ENCODE data around the gene HPSE2.

The HPSE2 gene

GRCh38 chr10:98433371-98433770, 802.3 kb downstream of the HPSE2 start:
- Histone ChIP-seq H3K18ac (ENCODE audit: low read length) (no peak overlapping the region), H3K27ac (ENCODE audit: low read depth, low read length) (no peak overlapping the region), H2AK5ac (ENCODE audit: low read length) (no peak overlapping the region), H2BK15ac (replicated peaks; ENCODE audit: low read depth) (no peak overlapping the region), H4K5ac (ENCODE audit: low read length) (no peak overlapping the region), H3K9ac (ENCODE audit: low read length) (no peak overlapping the region), H3K79me1 (ENCODE audit: low read length) (no peaks in the 10 kb centered on the region), H4K8ac (ENCODE audit: low read depth, low read length) (no peak overlapping the region), H2BK120ac (ENCODE audit: low read depth, low read length) (no peak overlapping the region), H3K23ac (ENCODE audit: low read length) (no peak overlapping the region), H3K79me2 (ENCODE audit: control insufficient read depth, insufficient read depth, low read length) (no peaks in the 10 kb centered on the region), H2BK5ac (ENCODE audit: low read length) (no peak overlapping the region), H3K4ac (ENCODE audit: low read depth, low read length) (no peak overlapping the region), H3K27me3 (ENCODE audit: insufficient read depth, low read length, poor library complexity) (no peaks in the 10 kb centered on the region), H3K4me3 (ENCODE audit: low read length) (no peak overlapping the region), H3K4me1 (ENCODE audit: control insufficient read depth, low read depth, low read length) (no peaks in the 10 kb centered on the region), H3K36me3 (ENCODE audit: control insufficient read depth, insufficient read depth, low read length) (peaks cover 9% of the 10 kb centered on the region), H3K4me2 (ENCODE audit: low read length) (no peak overlapping the region), H3K56ac (ENCODE audit: low read length) (no peak overlapping the region)
- no peak for DNase-seq
- no CpG with 5 or more reads among the region's 1 CpG for WGBS (ENCODE audit: extremely low coverage, insufficient coverage, low lambda C conversion rate)

- H3K23ac ChIP-seq (ENCODE audit: low read length), result no peak overlapping the region
- no peak overlapping the region for H2BK5ac ChIP-seq (ENCODE audit: low read length)
- H4K5ac ChIP-seq (ENCODE audit: low read length), result no peak overlapping the region
- WGBS (ENCODE audit: extremely low coverage, insufficient coverage, low lambda C conversion rate), result no CpG with 5 or more reads among the region's 1 CpG
- no peaks in the 10 kb centered on the region for H3K27me3 ChIP-seq (ENCODE audit: insufficient read depth, low read length, poor library complexity)
- peaks cover 9% of the 10 kb centered on the region for H3K36me3 ChIP-seq (ENCODE audit: control insufficient read depth, insufficient read depth, low read length)
- no peak overlapping the region for H4K8ac ChIP-seq (ENCODE audit: low read depth, low read length)
- H3K4me1 ChIP-seq (ENCODE audit: control insufficient read depth, low read depth, low read length), result no peaks in the 10 kb centered on the region
- H2AK5ac ChIP-seq (ENCODE audit: low read length), result no peak overlapping the region
- H3K4ac ChIP-seq (ENCODE audit: low read depth, low read length), result no peak overlapping the region
- no peak overlapping the region for H3K56ac ChIP-seq (ENCODE audit: low read length)
- no peak overlapping the region for H2BK120ac ChIP-seq (ENCODE audit: low read depth, low read length)
- no peak overlapping the region for H2BK15ac ChIP-seq (replicated peaks; ENCODE audit: low read depth)
- H3K79me1 ChIP-seq (ENCODE audit: low read length), result no peaks in the 10 kb centered on the region
- no peak overlapping the region for H3K18ac ChIP-seq (ENCODE audit: low read length)
- no peak overlapping the region for H3K27ac ChIP-seq (ENCODE audit: low read depth, low read length)
- DNase-seq, result no peak
- H3K79me2 ChIP-seq (ENCODE audit: control insufficient read depth, insufficient read depth, low read length), result no peaks in the 10 kb centered on the region
- H3K4me2 ChIP-seq (ENCODE audit: low read length), result no peak overlapping the region
- H3K4me3 ChIP-seq (ENCODE audit: low read length), result no peak overlapping the region
- H3K9ac ChIP-seq (ENCODE audit: low read length), result no peak overlapping the region
Measured at GRCh38 chr10:98432330-98432729, 803.3 kb downstream of the HPSE2 start.

- H3K4me1 ChIP-seq (ENCODE audit: control insufficient read depth, low read depth, low read length), result no peaks in the 10 kb centered on the region
- no peaks in the 10 kb centered on the region for H3K27me3 ChIP-seq (ENCODE audit: insufficient read depth, low read length, poor library complexity)
- no peak overlapping the region for H3K9ac ChIP-seq (ENCODE audit: low read length)
- peaks cover 9% of the 10 kb centered on the region for H3K36me3 ChIP-seq (ENCODE audit: control insufficient read depth, insufficient read depth, low read length)
- no peak overlapping the region for H3K27ac ChIP-seq (ENCODE audit: low read depth, low read length)
- H3K23ac ChIP-seq (ENCODE audit: low read length), result no peak overlapping the region
- H3K4me2 ChIP-seq (ENCODE audit: low read length), result no peak overlapping the region
- no peak overlapping the region for H2BK5ac ChIP-seq (ENCODE audit: low read length)
- no peak overlapping the region for H2BK120ac ChIP-seq (ENCODE audit: low read depth, low read length)
- no peak overlapping the region for H2AK5ac ChIP-seq (ENCODE audit: low read length)
- H4K5ac ChIP-seq (ENCODE audit: low read length), result no peak overlapping the region
- H3K79me1 ChIP-seq (ENCODE audit: low read length), result no peaks in the 10 kb centered on the region
- H3K18ac ChIP-seq (ENCODE audit: low read length), result no peak overlapping the region
- H3K4ac ChIP-seq (ENCODE audit: low read depth, low read length), result no peak overlapping the region
- no peak overlapping the region for H3K4me3 ChIP-seq (ENCODE audit: low read length)
- no CpG with 5 or more reads among the region's 8 CpGs for WGBS (ENCODE audit: extremely low coverage, insufficient coverage, low lambda C conversion rate)
- no peak overlapping the region for H2BK15ac ChIP-seq (replicated peaks; ENCODE audit: low read depth)
- no peak overlapping the region for H4K8ac ChIP-seq (ENCODE audit: low read depth, low read length)
- no peaks in the 10 kb centered on the region for H3K79me2 ChIP-seq (ENCODE audit: control insufficient read depth, insufficient read depth, low read length)
- DNase-seq, result no peak
- no peak overlapping the region for H3K56ac ChIP-seq (ENCODE audit: low read length)
Measured at GRCh38 chr10:98431016-98431415, 804.6 kb downstream of the HPSE2 start.

- H4K5ac ChIP-seq (ENCODE audit: low read length), result no peak overlapping the region
- no peak overlapping the region for H2BK5ac ChIP-seq (ENCODE audit: low read length)
- no peak overlapping the region for H3K56ac ChIP-seq (ENCODE audit: low read length)
- H3K4me1 ChIP-seq (ENCODE audit: control insufficient read depth, low read depth, low read length), result no peaks in the 10 kb centered on the region
- H2BK15ac ChIP-seq (replicated peaks; ENCODE audit: low read depth), result no peak overlapping the region
- no peaks in the 10 kb centered on the region for H3K79me2 ChIP-seq (ENCODE audit: control insufficient read depth, insufficient read depth, low read length)
- H3K79me1 ChIP-seq (ENCODE audit: low read length), result no peaks in the 10 kb centered on the region
- no peak overlapping the region for H3K4me2 ChIP-seq (ENCODE audit: low read length)
- no peak overlapping the region for H3K18ac ChIP-seq (ENCODE audit: low read length)
- H4K8ac ChIP-seq (ENCODE audit: low read depth, low read length), result no peak overlapping the region
- DNase-seq, result no peak
- no peak overlapping the region for H3K4ac ChIP-seq (ENCODE audit: low read depth, low read length)
- no CpG with 5 or more reads among the region's 8 CpGs for WGBS (ENCODE audit: extremely low coverage, insufficient coverage, low lambda C conversion rate)
- peaks cover 9% of the 10 kb centered on the region for H3K36me3 ChIP-seq (ENCODE audit: control insufficient read depth, insufficient read depth, low read length)
- no peak overlapping the region for H3K27ac ChIP-seq (ENCODE audit: low read depth, low read length)
- H3K9ac ChIP-seq (ENCODE audit: low read length), result no peak overlapping the region
- no peaks in the 10 kb centered on the region for H3K27me3 ChIP-seq (ENCODE audit: insufficient read depth, low read length, poor library complexity)
- H3K23ac ChIP-seq (ENCODE audit: low read length), result no peak overlapping the region
- no peak overlapping the region for H2AK5ac ChIP-seq (ENCODE audit: low read length)
- H2BK120ac ChIP-seq (ENCODE audit: low read depth, low read length), result no peak overlapping the region
- H3K4me3 ChIP-seq (ENCODE audit: low read length), result no peak overlapping the region
Measured at GRCh38 chr10:98430427-98430826, 805.2 kb downstream of the HPSE2 start.

GRCh38 chr10:98429320-98430072, 806.2 kb downstream of the HPSE2 start:
- H3K9ac ChIP-seq (ENCODE audit: low read length), result no peak overlapping the region
- no peaks in the 10 kb centered on the region for H3K79me1 ChIP-seq (ENCODE audit: low read length)
- no peak overlapping the region for H3K4me3 ChIP-seq (ENCODE audit: low read length)
- peaks cover 3% of the 10 kb centered on the region for H3K36me3 ChIP-seq (ENCODE audit: control insufficient read depth, insufficient read depth, low read length)
- H3K4ac ChIP-seq (ENCODE audit: low read depth, low read length), result no peak overlapping the region
- no peak overlapping the region for H2AK5ac ChIP-seq (ENCODE audit: low read length)
- no peak overlapping the region for H3K27ac ChIP-seq (ENCODE audit: low read depth, low read length)
- H2BK5ac ChIP-seq (ENCODE audit: low read length), result no peak overlapping the region
- no peak overlapping the region for H2BK120ac ChIP-seq (ENCODE audit: low read depth, low read length)
- H3K79me2 ChIP-seq (ENCODE audit: control insufficient read depth, insufficient read depth, low read length), result no peaks in the 10 kb centered on the region
- H3K4me1 ChIP-seq (ENCODE audit: control insufficient read depth, low read depth, low read length), result no peaks in the 10 kb centered on the region
- no peak for DNase-seq
- H4K5ac ChIP-seq (ENCODE audit: low read length), result no peak overlapping the region
- no peak overlapping the region for H4K8ac ChIP-seq (ENCODE audit: low read depth, low read length)
- no CpG with 5 or more reads among the region's 22 CpGs for WGBS (ENCODE audit: extremely low coverage, insufficient coverage, low lambda C conversion rate)
- H3K56ac ChIP-seq (ENCODE audit: low read length), result no peak overlapping the region
- no peak overlapping the region for H3K4me2 ChIP-seq (ENCODE audit: low read length)
- no peaks in the 10 kb centered on the region for H3K27me3 ChIP-seq (ENCODE audit: insufficient read depth, low read length, poor library complexity)
- H2BK15ac ChIP-seq (replicated peaks; ENCODE audit: low read depth), result no peak overlapping the region
- no peak overlapping the region for H3K23ac ChIP-seq (ENCODE audit: low read length)
- H3K18ac ChIP-seq (ENCODE audit: low read length), result no peak overlapping the region

- no CpG with 5 or more reads among the region's 7 CpGs for WGBS (ENCODE audit: extremely low coverage, insufficient coverage, low lambda C conversion rate)
- H3K56ac ChIP-seq (ENCODE audit: low read length), result no peak overlapping the region
Measured at GRCh38 chr10:98427011-98427515, 808.6 kb downstream of the HPSE2 start.

More at GRCh38 chr10:98427011-98427515, 808.6 kb downstream of the HPSE2 start:
- Histone ChIP-seq H2BK120ac (ENCODE audit: low read depth, low read length) (no peak overlapping the region), H3K79me1 (ENCODE audit: low read length) (no peaks in the 10 kb centered on the region), H3K18ac (ENCODE audit: low read length) (no peak overlapping the region), H3K4ac (ENCODE audit: low read depth, low read length) (no peak overlapping the region), H3K27ac (ENCODE audit: low read depth, low read length) (no peak overlapping the region), H3K36me3 (ENCODE audit: control insufficient read depth, insufficient read depth, low read length) (peaks cover 3% of the 10 kb centered on the region), H2BK5ac (ENCODE audit: low read length) (no peak overlapping the region), H4K8ac (ENCODE audit: low read depth, low read length) (no peak overlapping the region), H3K4me1 (ENCODE audit: control insufficient read depth, low read depth, low read length) (no peaks in the 10 kb centered on the region), H2BK15ac (replicated peaks; ENCODE audit: low read depth) (no peak overlapping the region), H2AK5ac (ENCODE audit: low read length) (no peak overlapping the region), H4K5ac (ENCODE audit: low read length) (no peak overlapping the region), H3K23ac (ENCODE audit: low read length) (no peak overlapping the region), H3K79me2 (ENCODE audit: control insufficient read depth, insufficient read depth, low read length) (no peaks in the 10 kb centered on the region), H3K4me2 (ENCODE audit: low read length) (no peak overlapping the region), H3K4me3 (ENCODE audit: low read length) (no peak overlapping the region), H3K9ac (ENCODE audit: low read length) (no peak overlapping the region), H3K27me3 (ENCODE audit: insufficient read depth, low read length, poor library complexity) (no peaks in the 10 kb centered on the region)
- DNase-seq, result no peak

All from mesendoderm (in vitro differentiated cells).